HG02588 (cell line): Measurements from ENCODE around the gene ANGPTL5.
A peak's percentile ranks its signal among the peaks of the same experiment; 100 is the strongest.
"Not testable (repeated sequence)": the region's sequence is repeated elsewhere in the genome, so short reads cannot be mapped to it uniquely, and the experiment has no call there.

Source experiments
- ATAC-seq: cut with Tn5 transposase; IDR thresholded peaks from one replicate; pipeline ENCODE4 v1.9.1; 2021; ENCODE audit warnings: mild to moderate bottlenecking, moderate library complexity; ENCODE audit not compliant: unreplicated experiment

Gene ANGPTL5

DNA sequence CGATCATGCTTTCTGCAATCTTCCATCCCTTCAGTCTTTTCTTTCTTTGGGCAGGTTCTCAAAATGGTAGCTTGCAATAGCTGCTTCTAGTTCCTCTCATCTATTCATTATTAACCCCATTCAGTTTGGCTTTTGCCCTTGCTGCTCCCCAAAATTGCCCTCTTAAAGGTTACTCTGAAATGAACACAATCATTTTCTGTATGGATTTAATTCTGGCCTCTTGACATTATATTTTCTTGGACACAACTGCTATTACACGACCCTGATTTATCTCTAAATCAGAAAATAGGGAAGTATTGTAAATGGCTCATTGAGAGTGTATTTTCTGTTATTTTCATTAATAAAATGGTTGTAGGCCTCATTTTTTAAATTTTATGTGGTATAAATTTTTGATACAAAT is at the start of gene ANGPTL5:
TSS of gene ANGPTL5 (minus strand) at position 101 of the 400 bp plus-strand sequence. CDS start 8,613 bp downstream, outside the sequence.
- ATAC-seq = no peak

- not testable (repeated sequence) for ATAC-seq
These were observed 47.9 kb upstream of the ANGPTL5 start for GRCh38 chr11:101964200-101964599.

- ATAC-seq = no peak
These were observed 43.9 kb upstream of the ANGPTL5 start for GRCh38 chr11:101960231-101960630.

- ATAC-seq = no peak
These were observed 39.4 kb upstream of the ANGPTL5 start for GRCh38 chr11:101955701-101956100.

GRCh38 chr11:101955278-101955677 is 39.0 kb upstream of the ANGPTL5 start:
- ATAC-seq = no peak

DNA sequence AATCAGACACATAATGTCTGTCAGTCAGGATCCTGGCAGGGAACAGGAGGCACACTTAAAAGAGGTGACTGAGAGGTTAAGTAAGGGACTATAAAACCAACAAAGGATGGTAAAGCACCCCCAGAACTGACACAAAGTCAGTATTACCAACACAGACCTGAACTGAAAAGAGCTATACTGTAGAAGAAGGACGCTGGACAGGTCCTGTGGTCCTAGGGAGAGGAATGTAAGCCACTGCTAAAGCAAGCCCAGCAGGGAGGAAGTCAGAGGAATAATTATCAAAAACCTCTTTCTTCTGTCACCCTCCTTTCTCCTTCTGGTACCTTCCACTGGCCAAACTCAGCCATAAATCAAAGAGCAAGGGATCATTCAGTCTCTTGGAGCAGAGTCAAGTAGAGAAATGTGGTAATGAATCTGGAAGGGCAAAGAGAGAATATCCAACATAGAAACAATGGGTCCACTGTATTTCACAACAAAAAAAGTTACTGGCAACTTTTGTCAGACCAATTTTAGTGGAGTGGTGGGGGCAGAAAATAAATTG is 33.4 kb upstream of the ANGPTL5 start:
- ATAC-seq = no peak

GRCh38 chr11:101945448-101945847 is 29.1 kb upstream of the ANGPTL5 start:
- ATAC-seq = no peak

GRCh38 chr11:101944923-101945322 is 28.6 kb upstream of the ANGPTL5 start:
- no peak for ATAC-seq

DNA sequence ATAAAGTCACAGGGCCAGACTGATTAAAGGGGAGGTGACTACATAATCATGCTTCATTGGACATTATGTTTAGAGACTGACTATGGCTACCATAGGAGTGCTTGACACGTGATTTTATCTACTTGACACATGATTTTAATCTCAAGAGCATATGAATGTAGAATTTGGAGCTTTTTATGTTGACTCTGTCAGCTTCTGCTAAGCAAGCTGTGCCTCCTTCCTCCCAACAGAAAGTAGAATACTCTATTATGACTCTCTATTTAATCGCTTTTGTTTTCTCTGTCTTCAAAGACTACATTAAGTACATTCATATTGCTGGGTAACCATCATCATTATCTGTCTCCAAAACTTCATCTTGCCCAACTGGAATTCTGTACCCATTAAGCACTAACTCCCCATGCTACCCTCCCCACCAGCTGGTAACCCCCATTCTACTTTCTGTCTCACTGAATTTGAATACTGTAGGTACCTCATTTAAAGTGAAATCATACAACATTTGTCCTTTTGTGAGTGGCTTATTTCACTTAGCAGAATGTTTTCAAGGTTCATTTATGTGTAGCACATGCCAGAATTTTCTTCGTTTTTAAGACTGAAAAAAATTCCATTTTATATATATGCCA is 24.7 kb upstream of the ANGPTL5 start:
- ATAC-seq = no peak

- ATAC-seq = no peak
These were observed 15.4 kb upstream of the ANGPTL5 start for GRCh38 chr11:101931692-101932091.

GRCh38 chr11:101929294-101929915 is 13.1 kb upstream of the ANGPTL5 start:
- no peak for ATAC-seq

GRCh38 chr11:101923554-101923953 is 7.2 kb upstream of the ANGPTL5 start:
- no peak for ATAC-seq

DNA sequence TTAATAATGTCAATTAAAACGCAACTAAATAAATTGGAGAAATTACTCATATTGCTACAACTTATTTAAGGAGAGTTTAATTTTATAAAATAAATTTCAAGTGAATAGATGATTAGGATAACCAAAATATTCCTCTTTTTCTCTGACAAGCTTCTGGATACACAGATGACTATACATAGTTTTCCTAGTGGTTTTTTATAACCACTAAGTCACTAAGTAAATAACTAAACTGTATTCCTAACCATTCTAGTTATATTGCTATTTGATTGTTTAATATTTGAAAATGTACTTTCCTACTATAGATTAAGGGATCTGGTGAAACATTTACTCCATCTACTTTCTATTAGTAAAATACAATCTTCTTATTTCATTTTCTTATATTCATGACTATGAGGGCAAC is 4.7 kb upstream of the ANGPTL5 start:
- no peak for ATAC-seq

DNA sequence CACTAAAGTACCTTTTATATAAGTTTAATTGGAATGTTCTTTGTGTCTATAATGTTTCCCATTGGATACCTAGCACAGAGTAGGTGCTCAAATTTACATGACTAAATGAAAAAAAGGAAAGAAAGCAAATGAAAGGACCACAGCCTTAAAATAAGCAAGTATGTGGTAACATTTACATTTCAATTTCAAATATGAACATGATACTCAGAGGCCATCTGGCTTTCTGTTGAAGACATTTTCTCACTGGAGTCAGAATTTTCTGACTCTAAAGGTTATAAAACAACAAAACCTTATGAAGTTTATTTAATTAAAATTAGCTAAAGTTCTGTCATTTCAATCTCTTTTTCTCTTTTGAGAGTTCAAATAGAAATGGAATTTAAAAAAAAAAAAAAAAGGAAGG is 904 bp upstream of the ANGPTL5 start:
- no peak for ATAC-seq

GRCh38 chr11:101915791-101916291 is 481 bp downstream of the ANGPTL5 start:
- peak; percentile 27 for ATAC-seq

GRCh38 chr11:101914738-101915426 is 1.4 kb downstream of the ANGPTL5 start, which contains the start of gene CEP126:
CEP126 (plus strand) TSS chr11:101915010; CDS start chr11:101915285, 275 bp downstream.
- peak; percentile 100 for ATAC-seq

DNA sequence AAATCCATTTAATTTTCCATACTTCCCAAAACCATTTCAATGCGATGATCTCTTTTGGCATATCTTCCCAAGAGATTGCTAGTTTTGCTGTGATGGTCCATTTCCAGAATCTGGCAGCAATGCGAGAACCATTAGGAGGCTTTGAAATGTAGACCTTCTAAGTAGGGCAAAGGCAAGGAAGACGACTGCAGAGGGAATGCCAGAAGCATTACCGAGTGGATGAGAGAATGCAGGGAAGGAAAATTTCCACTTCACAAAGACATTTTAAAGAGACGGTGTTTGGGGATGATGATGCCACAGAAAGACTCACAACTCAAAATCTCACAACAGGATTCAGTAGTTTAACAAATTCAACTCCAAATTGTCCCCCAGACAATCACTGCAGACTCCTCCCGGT is 2.0 kb downstream of the ANGPTL5 start:
- no peak for ATAC-seq

- no peak for ATAC-seq
These were observed 2.7 kb downstream of the ANGPTL5 start for GRCh38 chr11:101913656-101914055.

GRCh38 chr11:101912823-101913284 is 3.5 kb downstream of the ANGPTL5 start:
- ATAC-seq = no peak

- ATAC-seq = no peak
These were observed 7.2 kb downstream of the ANGPTL5 start for GRCh38 chr11:101909087-101909486.

DNA sequence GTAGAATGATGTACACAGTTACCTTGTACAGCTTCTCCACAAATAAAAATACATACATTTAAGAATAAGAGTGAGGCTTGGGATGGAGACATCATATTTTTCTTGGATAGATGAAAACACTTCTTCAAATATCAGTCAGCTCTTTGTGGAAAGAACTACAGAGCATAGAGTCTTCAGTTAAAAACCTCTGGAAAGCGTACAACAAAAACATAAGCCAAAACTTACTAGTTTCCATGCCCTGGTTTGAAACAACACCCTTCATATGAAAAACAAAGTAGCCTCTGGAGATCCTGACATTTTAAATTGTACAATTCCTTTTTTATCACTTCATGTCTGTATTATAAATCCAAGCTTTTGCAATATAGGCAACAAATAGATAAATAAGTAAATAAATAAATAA is 8.5 kb downstream of the ANGPTL5 start:
- no peak for ATAC-seq
